Liver (tissue), 9 donors: Measurements from ENCODE around the gene FSCN2. TPM values are rescaled to one million over a fixed set of nuclear protein-coding genes. Genes with fewer than 3 reads are reported as not detected.

ENCODE experiments used
- DNase-seq: peaks from one replicate; pipeline ENCODE4 v3.0.0-alpha.2; 2017; ENCODE audit warnings: low spot score
- H3K27ac ChIP-seq, 2 donors: one replicate each; pipeline ENCODE4 v1.7.0; 2013; ENCODE audit warnings: inconsistent platforms in 2 of 2, low read length in 2 of 2, control low read depth in 1 of 2, low read depth in 1 of 2, mild to moderate bottlenecking in 1 of 2
- H3K27me3 ChIP-seq, 4 donors: one replicate each; pipeline versions ENCODE4 v1.6.1 to v1.7.0; 2013; ENCODE audit warnings: low read length in 3 of 4, inconsistent platforms in 1 of 4, mild to moderate bottlenecking in 1 of 4, moderate library complexity in 1 of 4; ENCODE audit not compliant: control insufficient read depth in 4 of 4, insufficient read depth in 4 of 4
- H3K36me3 ChIP-seq, 4 donors: one replicate each; pipeline versions ENCODE4 v1.6.1 to v1.7.0; 2013; ENCODE audit warnings: low read length in 3 of 4, mild to moderate bottlenecking in 3 of 4, low read depth in 1 of 4, moderate library complexity in 1 of 4; ENCODE audit not compliant: control insufficient read depth in 4 of 4, insufficient read depth in 3 of 4
- H3K4me1 ChIP-seq, 4 donors: one replicate each; pipeline versions ENCODE4 v1.6.1 to v1.7.0; 2013; ENCODE audit warnings: low read length in 3 of 4, mild to moderate bottlenecking in 3 of 4, moderate library complexity in 1 of 4; ENCODE audit not compliant: control insufficient read depth in 4 of 4, insufficient read depth in 4 of 4
- H3K4me3 ChIP-seq, 3 donors: one replicate each; pipeline versions ENCODE4 v1.6.1 to v1.7.0; 2013; ENCODE audit warnings: low read length in 3 of 3, control low read depth in 1 of 3, low read depth in 1 of 3, mild to moderate bottlenecking in 1 of 3
- H3K9ac ChIP-seq, 2 donors: one replicate each; pipeline ENCODE4 v1.7.0; 2013; ENCODE audit warnings: low read length in 2 of 2, mild to moderate bottlenecking in 2 of 2, moderate library complexity in 2 of 2, control low read depth in 1 of 2, low read depth in 1 of 2
- H3K9me3 ChIP-seq, 4 donors: one replicate each; pipeline versions ENCODE4 v1.6.1 to v1.7.0; 2013; ENCODE audit warnings: low read length in 3 of 4; ENCODE audit not compliant: control insufficient read depth in 4 of 4
- ATF3 ChIP-seq: IDR thresholded peaks from 2 replicates; pipeline ENCODE4 v1.6.1; 2016; ENCODE audit warnings: antibody characterized with exemption
- CTCF ChIP-seq: fragments of 150-350 bp; IDR thresholded peaks from 2 replicates; pipeline ENCODE4 v1.5.1; 2017; ENCODE audit warnings: improper control_type of control experiment, low read depth, low read length; ENCODE audit not compliant: missing input control
- EGR1 ChIP-seq, 2 donors: IDR thresholded peaks; 2 replicates each; pipeline ENCODE4 v1.6.1; 2016 to 2018; ENCODE audit warnings: antibody characterized with exemption in 2 of 2, low read depth in 2 of 2
- FOXA1 ChIP-seq: IDR thresholded peaks from 2 replicates; pipeline ENCODE4 v1.6.1; 2016; ENCODE audit warnings: antibody characterized with exemption
- FOXA2 ChIP-seq: IDR thresholded peaks from 2 replicates; pipeline ENCODE4 v1.6.1; 2016; ENCODE audit warnings: antibody characterized with exemption
- GABPA ChIP-seq, 2 donors: IDR thresholded peaks in 1 of 2; conservative IDR thresholded peaks in 1 of 2; 2 replicates each; pipeline ENCODE4 v1.6.1; 2016; ENCODE audit warnings: antibody characterized with exemption in 2 of 2, mild to moderate bottlenecking in 1 of 2, moderate library complexity in 1 of 2
- HNF4A ChIP-seq, 2 donors: conservative IDR thresholded peaks; 2 replicates each; pipeline ENCODE4 v1.6.1; 2016; ENCODE audit warnings: antibody characterized with exemption in 2 of 2, mild to moderate bottlenecking in 2 of 2
- HNF4G ChIP-seq: IDR thresholded peaks from 2 replicates; pipeline ENCODE4 v1.6.1; 2016; ENCODE audit warnings: antibody characterized with exemption
- JUND ChIP-seq, 2 donors: IDR thresholded peaks; 2 replicates each; pipeline ENCODE4 v1.6.1; 2016; ENCODE audit warnings: antibody characterized with exemption in 2 of 2
- MAX ChIP-seq: IDR thresholded peaks from 2 replicates; pipeline ENCODE4 v1.6.1; 2016; ENCODE audit warnings: antibody characterized with exemption
- NR2F2 ChIP-seq: IDR thresholded peaks from 2 replicates; pipeline ENCODE4 v1.6.1; 2016; ENCODE audit warnings: antibody characterized with exemption
- RAD21 ChIP-seq, 2 donors: IDR thresholded peaks; 2 replicates each; pipeline ENCODE4 v1.6.1; 2016; ENCODE audit warnings: antibody characterized with exemption in 2 of 2, mild to moderate bottlenecking in 2 of 2
- REST ChIP-seq: IDR thresholded peaks from 2 replicates; pipeline ENCODE4 v1.6.1; 2016; ENCODE audit warnings: antibody characterized with exemption, mild to moderate bottlenecking
- RXRA ChIP-seq, 2 donors: IDR thresholded peaks; 2 replicates each; pipeline ENCODE4 v1.6.1; 2017 to 2018; ENCODE audit warnings: antibody characterized with exemption in 2 of 2, mild to moderate bottlenecking in 1 of 2
- SP1 ChIP-seq: IDR thresholded peaks from 2 replicates; pipeline ENCODE4 v1.6.1; 2018; ENCODE audit warnings: antibody characterized with exemption, mild to moderate bottlenecking
- TAF1 ChIP-seq: conservative IDR thresholded peaks from 2 replicates; pipeline ENCODE4 v1.6.1; 2016; ENCODE audit warnings: antibody characterized with exemption, mild to moderate bottlenecking
- YY1 ChIP-seq: IDR thresholded peaks from 2 replicates; pipeline ENCODE4 v1.6.1; 2016; ENCODE audit warnings: antibody characterized with exemption, mild to moderate bottlenecking
- ZBTB33 ChIP-seq: IDR thresholded peaks from 2 replicates; pipeline ENCODE4 v1.6.1; 2016; ENCODE audit warnings: antibody characterized with exemption
- WGBS: extraction: QIAGEN DNeasy Blood & Tissue Kit; methylation state at CpG from one replicate; pipeline ENCODE4 v1.1.7; 2013; 5-methylcytosine and 5-hydroxymethylcytosine counted together
- polyA plus RNA-seq, 2 donors: library from polyadenylated mRNA; stranded (reverse) in 1 of 2; unstranded in 1 of 2; fragments of 200-250 nt in 1 of 2; fragments of >200 nt in 1 of 2; fragmentation: Nextera tagmentation in 1 of 2; extraction: Ambion mirVana in 1 of 2; gene quantifications; one replicate each; pipeline versions ENCODE4 v1.2.1 to v1.2.3, GENCODE V29; 2013 to 2015
- total RNA-seq, 2 donors: library from RNA; depleted of rRNA; stranded (reverse); fragments of >200 nt; gene quantifications; one replicate each; pipeline ENCODE4 v1.2.3, GENCODE V29; 2014
- donor health status: healthy.
- donor health status: healthy.
- donor health status: healthy.
- donor health status: healthy.
- donor health status: healthy.

Gene FSCN2
- total and polyA plus RNA-seq, 4 donors, result 0.09 to 0.42 TPM; not detected in 2

GRCh38 chr17:81550285-81550684 is 22.1 kb downstream of the FSCN2 start (continued):
- TF ChIP-seq ZBTB33, result no peak

GRCh38 chr17:81550830-81551457 is 22.8 kb downstream of the FSCN2 start:
- no peak overlapping the region for H3K27ac ChIP-seq

More at GRCh38 chr17:81550830-81551457, 22.8 kb downstream of the FSCN2 start:
- Histone ChIP-seq H3K27me3 (no peaks in the 10 kb centered on the region), H3K36me3 (peaks cover 5 to 26% (median 9%) of the 10 kb centered on the region in 4 donors), H3K4me3 (peak overlapping the region in 2 of 3 donors; percentile 94 to 97), H3K9me3 (no peaks in the 10 kb centered on the region), H3K4me1 (peaks cover 5 to 38% (median 31%) of the 10 kb centered on the region in 4 donors), H3K9ac (peak overlapping the region in 1 of 2 donors; percentile 17)
- DNase-seq, result no peak
- WGBS, result 85% methylated on average over 27 of the region's 27 CpGs
- TF ChIP-seq TAF1 (no peak), RXRA (IDR thresholded peaks at IDR 0.05) (no peak), REST (no peak), CTCF (no peak), FOXA2 (no peak), NR2F2 (no peak), ZBTB33 (no peak), RAD21 (IDR thresholded peaks at IDR 0.05) (no peak), JUND (IDR thresholded peaks at IDR 0.05) (no peak), SP1 (no peak), HNF4A (conservative IDR thresholded peaks at IDR 0.05) (no peak), GABPA (IDR thresholded peaks at IDR 0.05 in 1 of 2, conservative IDR thresholded peaks at IDR 0.05 in 1 of 2) (no peak), ATF3 (no peak), FOXA1 (no peak), EGR1 (IDR thresholded peaks at IDR 0.05; ENCODE audit: low read depth in 2 of 2) (no peak), HNF4G (no peak), MAX (no peak), YY1 (no peak)
